Neural cell (in vitro differentiated cells): ENCODE measurements around the gene TIRAP.

Experiments used
- EZH2 ChIP-seq: fragments of 200-600, 300-800 bp; shearing (Covaris generic), sonication (generic); IDR thresholded peaks from 2 replicates; pipeline ENCODE4 v1.6.1; 2014; ENCODE audit warnings: antibody characterized with exemption, low read length, borderline replicate concordance, mild to moderate bottlenecking; ENCODE audit not compliant: insufficient read depth, poor library complexity, severe bottlenecking
- TAF1 ChIP-seq: IDR thresholded peaks from 2 replicates; pipeline ENCODE4 v1.6.1; 2012; ENCODE audit warnings: low read depth
- TF ChIP-seq, protein P1 (sequence below): fragments of 450-650 bp; IDR thresholded peaks from 2 replicates; pipeline ENCODE4 v1.5.1; 2014; ENCODE audit warnings: antibody characterized with exemption, mild to moderate bottlenecking, moderate library complexity; ENCODE audit not compliant: poor library complexity, severe bottlenecking

DNA sequence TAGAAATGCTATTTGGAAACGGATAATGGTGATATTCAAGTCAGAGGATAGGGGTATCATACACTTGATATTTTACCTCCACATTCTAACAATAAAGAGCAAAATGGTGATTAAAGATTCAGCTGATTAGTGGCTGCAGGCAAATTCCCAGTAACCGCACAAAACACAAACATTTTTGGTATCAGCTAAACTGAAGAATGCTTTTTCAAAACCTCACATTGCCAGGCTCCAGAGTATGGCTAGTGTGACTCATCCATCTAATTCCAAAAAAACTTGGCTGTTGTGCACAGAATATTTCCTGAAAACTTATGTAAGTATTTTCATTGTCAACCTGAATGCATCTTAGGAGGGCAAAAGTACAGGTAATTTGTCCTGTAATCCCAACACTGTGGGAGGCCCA is 25.1 kb upstream of the TIRAP start:
- TF ChIP-seq, protein P1, sequence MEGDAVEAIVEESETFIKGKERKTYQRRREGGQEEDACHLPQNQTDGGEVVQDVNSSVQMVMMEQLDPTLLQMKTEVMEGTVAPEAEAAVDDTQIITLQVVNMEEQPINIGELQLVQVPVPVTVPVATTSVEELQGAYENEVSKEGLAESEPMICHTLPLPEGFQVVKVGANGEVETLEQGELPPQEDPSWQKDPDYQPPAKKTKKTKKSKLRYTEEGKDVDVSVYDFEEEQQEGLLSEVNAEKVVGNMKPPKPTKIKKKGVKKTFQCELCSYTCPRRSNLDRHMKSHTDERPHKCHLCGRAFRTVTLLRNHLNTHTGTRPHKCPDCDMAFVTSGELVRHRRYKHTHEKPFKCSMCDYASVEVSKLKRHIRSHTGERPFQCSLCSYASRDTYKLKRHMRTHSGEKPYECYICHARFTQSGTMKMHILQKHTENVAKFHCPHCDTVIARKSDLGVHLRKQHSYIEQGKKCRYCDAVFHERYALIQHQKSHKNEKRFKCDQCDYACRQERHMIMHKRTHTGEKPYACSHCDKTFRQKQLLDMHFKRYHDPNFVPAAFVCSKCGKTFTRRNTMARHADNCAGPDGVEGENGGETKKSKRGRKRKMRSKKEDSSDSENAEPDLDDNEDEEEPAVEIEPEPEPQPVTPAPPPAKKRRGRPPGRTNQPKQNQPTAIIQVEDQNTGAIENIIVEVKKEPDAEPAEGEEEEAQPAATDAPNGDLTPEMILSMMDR: no peak
- TF ChIP-seq EZH2 (no peak), TAF1 (no peak)
